NOMO-1 treated with dmso at 0.1 percent for 144 hours (cell line): ENCODE data around the gene IL3.
A peak's percentile ranks its signal among the peaks of the same experiment; 100 is the strongest.
"Not testable (repeated sequence)": the region's sequence is repeated elsewhere in the genome, so short reads cannot be mapped to it uniquely, and the experiment has no call there.

Experiments
- DNase-seq: peaks from one replicate; lab custom pipeline; 2025; ENCODE audit not compliant: unreplicated experiment; lab: John Stamatoyannopoulos, UW

IL3 gene

GRCh38 chr5:132093271-132093670 is 32.8 kb downstream of the IL3 start:
- no peak for DNase-seq

DNA sequence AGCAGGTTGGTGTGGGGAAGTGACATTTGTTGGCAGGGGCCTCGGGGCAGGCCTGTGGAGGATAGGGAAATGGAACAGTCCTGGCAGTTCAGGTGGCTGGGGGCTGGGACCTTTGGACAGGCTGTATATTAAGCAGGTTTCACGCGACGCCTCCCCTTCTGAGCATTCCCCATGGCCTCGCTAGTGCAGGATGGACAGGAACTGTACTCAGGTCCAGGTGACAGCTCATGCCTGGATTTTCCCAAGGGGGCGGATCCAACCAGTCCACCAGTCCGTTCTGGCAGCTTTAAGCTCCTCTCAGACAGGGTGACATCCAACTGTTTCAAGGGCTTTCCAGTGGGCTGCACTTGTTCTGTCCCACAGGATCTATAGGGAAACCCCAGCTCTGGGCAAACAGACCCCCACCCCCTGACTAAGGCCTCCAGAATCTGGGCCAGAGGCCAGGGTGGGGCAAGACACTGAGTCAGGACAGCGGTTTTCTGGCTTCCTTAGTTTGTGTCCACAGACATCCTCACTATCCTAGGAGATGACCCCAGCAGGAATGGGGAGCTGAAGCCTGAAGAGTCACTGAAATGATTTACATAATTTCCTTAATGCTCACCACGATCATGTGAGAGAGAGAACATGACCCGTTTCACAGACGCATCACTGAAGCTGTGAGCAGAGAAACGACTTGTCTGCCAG is 34.1 kb downstream of the IL3 start:
- no peak for DNase-seq

DNA sequence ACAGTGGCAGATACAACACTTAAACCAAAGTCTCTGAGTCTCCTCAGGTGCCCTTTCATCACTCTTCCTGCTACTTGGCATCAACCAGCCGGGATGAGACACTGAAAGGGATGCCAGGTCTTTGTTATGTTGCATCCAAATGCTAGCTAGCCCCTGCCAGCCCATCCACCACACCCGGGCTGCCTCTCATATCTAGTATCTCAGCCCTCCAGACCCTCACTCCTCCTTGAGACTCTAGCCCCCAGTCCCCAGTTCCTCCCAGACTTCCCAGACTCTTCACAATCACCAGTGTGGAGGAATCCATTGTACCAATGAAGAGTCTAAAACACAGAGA is 34.6 kb downstream of the IL3 start:
- DNase-seq, result no peak

- no peak for DNase-seq
Measured at GRCh38 chr5:132095424-132095972, 35.0 kb downstream of the IL3 start.

DNA sequence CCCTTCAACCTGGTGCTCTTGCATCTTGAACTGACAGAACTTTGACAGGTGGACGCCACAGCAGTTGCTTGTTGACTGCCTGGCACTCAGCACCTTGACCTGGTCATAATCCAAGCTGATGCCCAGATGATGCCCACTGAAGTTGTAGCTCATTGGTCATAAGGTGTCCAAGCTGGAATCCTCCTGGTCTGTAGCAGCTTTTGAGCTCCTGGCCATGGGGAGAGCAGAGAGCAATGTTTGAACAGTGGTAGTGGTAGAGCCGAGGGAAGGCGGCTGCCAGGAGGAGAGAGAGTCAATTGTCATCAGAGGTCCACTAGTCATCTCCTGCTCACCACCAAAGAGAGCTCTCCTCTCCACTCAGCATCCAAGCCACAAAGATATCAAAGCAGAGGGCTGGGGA is 36.4 kb downstream of the IL3 start:
- no peak for DNase-seq

DNA sequence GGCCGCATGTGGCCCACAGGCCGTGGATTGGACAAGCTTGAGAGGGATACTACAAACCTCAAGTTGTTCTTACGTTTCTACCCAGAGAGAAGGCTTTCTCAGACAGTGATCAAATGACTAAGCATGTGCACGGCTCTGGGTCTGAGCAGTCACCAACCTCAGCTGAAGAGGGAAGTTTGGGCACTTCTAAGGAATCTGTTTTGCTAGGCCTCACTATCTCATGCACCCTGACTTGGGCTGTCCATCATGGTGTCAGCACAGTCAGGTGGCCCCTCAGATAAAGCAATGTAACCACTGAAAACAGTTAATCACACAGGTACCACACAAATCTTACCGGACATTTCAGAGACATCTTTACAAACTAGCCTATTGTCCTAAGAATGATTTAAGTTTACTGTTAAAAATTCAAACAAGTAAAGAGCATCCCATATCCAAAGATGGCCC is 37.7 kb downstream of the IL3 start:
- DNase-seq, result no peak

DNA sequence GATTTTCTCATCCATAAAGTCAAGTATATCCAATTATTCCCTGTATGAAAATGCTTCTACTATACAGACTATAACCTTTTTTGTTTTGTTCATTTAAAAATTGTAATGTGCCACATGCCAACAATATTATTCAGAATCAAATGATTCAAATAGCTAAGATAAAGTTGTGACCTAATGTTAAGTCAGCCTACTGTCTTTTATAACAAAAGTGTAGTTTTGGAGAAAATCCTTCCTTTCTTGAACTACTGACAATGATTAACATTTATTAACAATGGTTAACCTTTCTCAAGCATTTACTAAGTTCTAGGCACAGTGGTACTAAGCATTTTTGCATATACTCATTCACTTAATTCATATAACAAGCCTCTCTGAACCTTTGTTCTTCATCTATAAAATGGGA is 38.2 kb downstream of the IL3 start:
- DNase-seq, result no peak

DNA sequence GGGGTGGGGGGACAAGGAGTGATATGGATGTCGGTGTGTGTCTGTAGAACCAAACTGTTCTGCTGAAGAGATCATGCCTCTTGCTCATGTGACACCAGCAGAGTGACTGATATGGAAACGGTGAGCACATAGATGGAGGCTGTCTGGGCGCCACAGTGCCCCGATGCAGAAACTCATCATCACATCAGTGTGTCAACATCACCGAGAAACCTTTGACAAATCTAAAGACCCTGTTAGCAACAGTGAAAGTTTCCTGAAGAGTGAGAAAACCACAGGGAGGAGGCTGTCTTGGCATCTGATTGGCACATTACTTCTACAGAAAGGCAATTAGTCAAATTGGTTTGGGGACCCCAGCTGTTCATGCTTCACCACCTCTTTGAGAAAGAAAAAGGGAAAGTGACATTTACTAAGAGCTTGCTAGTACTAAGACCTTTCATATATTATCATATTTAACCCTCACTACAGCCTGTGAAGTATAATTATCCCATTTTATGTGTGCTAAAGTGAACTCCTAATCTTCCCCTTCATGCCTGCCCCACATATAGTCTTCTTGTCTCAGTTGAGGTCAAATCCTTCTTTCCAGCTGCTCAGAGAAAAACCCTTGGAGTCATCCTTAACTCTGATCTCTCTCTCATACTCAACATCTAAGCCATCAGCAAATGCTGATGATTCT is 38.8 kb downstream of the IL3 start:
- DNase-seq, result no peak

- no peak for DNase-seq
Measured at GRCh38 chr5:132099905-132100304, 39.5 kb downstream of the IL3 start.

DNA sequence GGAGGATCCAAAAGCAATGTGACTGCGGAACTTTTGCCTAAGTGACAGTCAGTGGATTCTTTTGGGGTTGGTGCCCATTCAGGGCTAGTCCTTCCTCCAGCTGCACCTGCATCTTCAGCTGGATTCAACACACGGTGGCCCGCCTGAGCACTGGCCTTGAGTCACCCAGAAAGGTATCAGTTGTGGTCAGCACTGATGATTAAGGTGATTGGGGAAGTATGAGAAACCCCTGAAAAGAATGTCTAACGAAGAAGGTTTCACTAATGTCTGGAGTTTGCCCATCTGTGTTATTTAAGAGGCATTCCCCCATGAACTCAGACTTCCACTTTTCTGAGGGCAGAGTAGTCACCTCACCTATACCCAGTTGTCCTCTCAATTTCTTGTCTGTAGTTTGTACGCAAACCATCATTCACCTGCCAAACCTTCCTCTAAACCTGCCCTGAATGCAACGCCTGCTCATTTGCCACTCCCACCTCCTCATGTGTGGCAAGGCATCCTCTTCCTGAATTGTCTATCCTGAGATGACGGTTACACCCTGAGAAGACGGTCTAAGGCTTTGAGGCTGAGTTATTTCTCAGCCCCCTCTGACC is 40.3 kb downstream of the IL3 start:
- DNase-seq, result no peak

DNA sequence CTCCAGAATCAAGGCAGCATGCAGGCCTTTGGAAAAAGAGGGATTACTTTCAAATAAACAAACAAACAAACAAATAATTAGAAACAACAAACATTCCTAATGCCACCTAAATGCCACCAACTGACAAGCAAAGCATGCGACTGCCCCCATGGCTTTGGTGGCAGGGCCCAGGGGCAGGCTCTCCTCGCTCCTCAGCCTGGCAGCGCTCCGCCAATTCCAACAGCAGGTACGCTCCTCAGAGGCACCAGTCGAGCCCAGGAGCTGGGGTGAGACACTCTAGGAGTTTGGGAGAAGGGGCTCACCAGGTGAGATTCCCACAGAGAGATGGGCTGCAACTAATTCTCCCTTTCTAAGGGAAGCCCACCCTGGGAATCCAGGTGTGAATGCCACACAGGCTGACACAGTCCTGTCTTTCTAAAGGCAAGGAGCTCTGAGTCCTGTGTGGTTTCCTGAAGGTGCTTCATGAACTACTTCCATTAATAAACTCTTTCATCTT is 41.0 kb downstream of the IL3 start:
- no peak for DNase-seq

DNA sequence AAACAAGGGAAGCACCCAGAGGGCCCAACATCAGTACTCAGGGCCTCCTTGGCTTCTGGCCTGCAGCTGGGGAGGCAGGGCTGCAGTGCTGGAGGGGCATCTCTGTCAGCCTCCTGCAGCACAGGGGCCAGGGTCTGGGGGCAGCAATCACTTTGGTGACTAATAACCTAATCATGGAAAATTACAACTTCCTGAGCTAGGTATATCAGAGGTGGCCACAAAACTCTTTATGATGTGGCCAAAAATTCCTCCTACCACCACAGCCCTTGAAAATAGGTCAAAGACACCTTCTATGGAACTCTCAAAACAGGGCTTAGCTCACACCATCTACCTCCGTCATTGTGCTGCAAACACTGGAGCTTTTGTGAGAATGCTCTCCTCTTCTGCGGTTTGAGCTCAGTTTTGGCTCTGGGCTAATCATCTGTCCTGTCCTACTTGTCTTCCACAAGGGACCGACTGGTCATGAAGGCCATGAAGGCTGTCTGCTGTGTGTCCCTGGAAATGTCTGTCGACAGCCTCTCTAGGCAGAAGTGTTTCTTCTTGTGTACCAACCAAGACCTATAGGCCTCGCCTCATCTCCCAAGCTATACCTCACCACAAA is 41.7 kb downstream of the IL3 start:
- DNase-seq, result no peak

DNA sequence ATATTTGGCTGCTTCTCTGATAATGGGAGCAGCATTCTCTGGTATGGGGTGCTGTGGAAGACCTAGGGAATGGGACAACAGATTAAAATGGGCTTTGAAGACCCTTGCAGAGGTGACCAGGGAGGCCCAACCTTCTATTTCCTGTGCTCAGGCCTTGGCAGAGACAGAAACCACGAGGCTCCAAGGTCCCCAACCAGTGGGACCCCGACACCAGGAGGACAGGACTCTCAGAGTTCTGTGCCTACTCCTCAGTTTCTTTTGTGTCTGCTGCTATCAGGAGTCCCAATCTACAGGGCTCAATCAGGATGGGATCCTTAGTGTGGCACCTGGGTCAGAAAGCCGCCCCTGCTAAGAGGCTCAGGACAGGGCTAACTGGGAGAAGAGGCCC is 42.5 kb downstream of the IL3 start:
- DNase-seq, result no peak

DNA sequence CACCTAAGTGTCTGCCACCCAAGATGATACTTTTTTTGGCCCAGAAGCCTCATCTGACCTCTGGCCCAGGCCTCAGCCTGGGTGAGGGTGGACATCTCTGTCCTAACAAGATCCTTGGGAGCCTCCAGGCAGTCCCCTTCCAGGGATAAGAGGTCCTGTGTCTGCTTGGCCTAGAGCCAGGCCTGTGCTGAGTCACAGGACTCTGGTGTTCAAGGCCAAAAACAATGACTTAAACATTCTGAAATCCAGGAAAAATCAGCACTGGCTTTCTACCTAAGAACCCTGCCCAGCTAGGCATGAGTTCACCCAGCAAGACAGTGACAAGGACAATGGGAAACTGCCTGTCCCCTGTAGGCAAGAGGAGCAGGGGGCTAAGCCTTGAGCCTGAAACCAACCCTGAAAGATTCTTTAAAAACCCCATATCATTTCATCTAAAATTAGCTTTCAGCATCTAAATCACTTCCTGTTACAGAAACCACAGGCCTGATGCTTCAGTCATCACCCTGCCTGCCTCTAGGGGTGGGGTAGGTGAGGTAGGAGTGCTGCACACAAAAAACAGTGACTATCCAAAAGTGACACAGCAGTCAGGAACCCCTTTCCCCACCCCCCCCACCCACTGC is 43.0 kb downstream of the IL3 start:
- peak; percentile 89 for DNase-seq

DNA sequence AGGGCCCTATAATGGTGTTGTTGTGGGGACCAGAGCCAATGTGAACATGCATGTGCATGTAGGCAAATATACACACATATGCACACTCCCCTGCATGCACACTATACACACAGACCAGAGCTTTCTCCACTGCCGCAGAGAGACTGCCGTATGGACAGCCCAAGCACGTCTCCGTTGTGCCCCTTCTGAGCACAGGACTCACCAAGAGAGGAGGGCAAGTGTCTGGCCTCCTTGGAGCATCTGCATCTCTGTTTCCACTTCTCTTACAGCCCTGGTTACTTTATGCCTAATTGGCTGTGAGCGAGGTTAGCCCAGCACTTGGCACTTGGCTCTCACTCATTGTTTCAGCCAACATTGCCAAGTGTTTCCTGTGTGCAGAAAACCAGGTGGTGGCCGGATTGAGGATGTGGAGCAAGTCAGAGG is 43.5 kb downstream of the IL3 start:
- DNase-seq, result no peak

DNA sequence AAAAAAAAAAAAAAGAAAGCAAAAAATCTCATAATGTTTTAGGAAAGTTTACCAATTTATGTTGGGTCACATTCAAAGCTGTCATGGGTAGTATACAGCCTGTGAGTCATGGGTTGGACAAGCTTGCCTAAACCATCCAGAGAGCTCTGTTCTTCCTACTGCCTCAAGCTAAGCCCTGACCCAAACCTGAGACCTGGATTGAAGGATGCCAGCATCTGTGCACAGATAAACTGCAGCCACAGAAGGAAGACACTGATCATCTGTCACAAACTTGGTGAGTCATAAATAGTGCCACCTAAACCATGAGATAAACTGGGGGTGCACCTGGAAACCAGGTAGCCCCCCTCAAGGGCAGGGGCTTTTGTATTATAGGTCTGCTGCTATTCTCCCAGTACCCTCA is 44.1 kb downstream of the IL3 start:
- DNase-seq, result no peak

GRCh38 chr5:132105688-132106087 is 45.2 kb downstream of the IL3 start:
- no peak for DNase-seq

DNA sequence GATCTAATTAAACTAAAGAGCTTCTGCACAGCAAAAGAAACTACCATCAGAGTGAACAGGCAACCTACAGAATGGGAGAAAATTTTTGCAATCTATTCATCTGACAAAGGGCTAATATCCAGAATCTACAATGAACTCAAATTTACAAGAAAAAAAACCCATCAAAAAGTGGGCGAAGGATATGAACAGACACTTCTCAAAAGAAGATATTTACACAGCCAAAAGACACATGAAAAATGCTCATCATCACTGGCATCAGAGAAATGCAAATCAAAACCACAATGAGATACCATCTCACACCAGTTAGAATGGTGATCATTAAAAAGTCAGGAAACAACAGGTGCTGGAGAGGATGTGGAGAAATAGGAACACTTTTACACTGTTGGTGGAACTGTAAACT is 48.0 kb downstream of the IL3 start:
- not testable (repeated sequence) for DNase-seq

DNA sequence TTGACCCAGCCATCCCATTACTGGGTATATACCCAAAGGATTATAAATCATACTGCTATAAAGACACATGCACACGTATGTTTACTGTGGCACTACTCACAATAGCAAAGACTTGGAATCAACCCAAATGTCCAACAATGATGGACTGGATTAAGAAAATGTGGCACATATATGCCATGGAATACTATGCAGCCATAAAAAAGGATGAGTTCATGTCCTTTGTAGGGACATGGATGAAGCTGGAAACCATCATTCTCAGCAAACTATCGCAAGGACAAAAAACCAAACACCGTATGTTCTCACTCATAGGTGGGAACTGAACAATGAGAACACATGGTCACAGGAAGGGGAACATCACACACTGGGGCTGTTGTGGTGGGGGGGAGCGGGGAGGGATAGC is 48.5 kb downstream of the IL3 start:
- not testable (repeated sequence) for DNase-seq

DNA sequence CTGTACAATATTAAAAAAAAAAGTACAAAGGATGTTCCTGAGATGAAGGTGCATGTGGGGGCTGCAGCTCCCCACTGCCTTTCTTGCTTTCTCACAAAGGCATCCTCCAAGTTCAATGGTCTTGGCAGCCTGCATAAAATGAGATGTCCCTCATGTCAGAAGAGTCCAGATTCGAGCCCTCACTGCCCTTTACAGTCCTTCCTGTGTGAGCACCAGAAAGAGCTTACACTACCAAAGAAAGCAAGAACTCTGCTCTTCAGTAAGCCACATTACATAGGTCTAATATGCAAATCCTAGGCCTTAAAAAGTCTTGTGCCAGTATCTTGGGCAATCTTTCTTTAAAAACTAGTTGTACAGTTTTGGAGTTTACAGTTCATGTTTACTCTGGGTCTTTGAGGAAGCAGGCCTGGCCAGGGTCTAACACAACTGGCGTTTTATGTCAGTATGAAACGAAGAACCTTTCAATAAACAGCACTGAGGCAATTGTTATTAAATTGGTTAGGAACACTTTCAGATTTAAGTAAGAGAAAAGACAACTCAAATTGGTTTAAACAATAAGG is 49.1 kb downstream of the IL3 start:
- no peak for DNase-seq

- no peak for DNase-seq
Measured at GRCh38 chr5:132110195-132110594, 49.7 kb downstream of the IL3 start.
